Ishikawa (cell line): ENCODE results near the gene ARL8A.

Source experiments
- CEBPB ChIP-seq: IDR thresholded peaks from 2 replicates; pipeline ENCODE4 v1.6.1; 2012
- CREB1 ChIP-seq: IDR thresholded peaks from 2 replicates; pipeline ENCODE4 v1.6.1; 2012; ENCODE audit warnings: low read depth
- EGR1 ChIP-seq: IDR thresholded peaks from 2 replicates; pipeline ENCODE4 v1.6.1; 2012
- EP300 ChIP-seq: IDR thresholded peaks from 2 replicates; pipeline ENCODE4 v1.6.1; 2012; ENCODE audit warnings: borderline replicate concordance
- FOXM1 ChIP-seq: IDR thresholded peaks from 2 replicates; pipeline ENCODE4 v1.6.1; 2012; ENCODE audit warnings: low read depth, borderline replicate concordance
- NFIC ChIP-seq: IDR thresholded peaks from 2 replicates; pipeline ENCODE4 v1.6.1; 2012
- RAD21 ChIP-seq: IDR thresholded peaks from 2 replicates; pipeline ENCODE4 v1.6.1; 2012; ENCODE audit warnings: low read depth
- TAF1 ChIP-seq: IDR thresholded peaks from 2 replicates; pipeline ENCODE4 v1.6.1; 2012; ENCODE audit warnings: low read depth, mild to moderate bottlenecking
- TCF12 ChIP-seq: IDR thresholded peaks from 2 replicates; pipeline ENCODE4 v1.6.1; 2012; ENCODE audit warnings: low read depth
- TEAD4 ChIP-seq: IDR thresholded peaks from 2 replicates; pipeline ENCODE4 v1.6.1; 2012
- YY1 ChIP-seq: IDR thresholded peaks from 2 replicates; pipeline ENCODE4 v1.6.1; 2012; ENCODE audit warnings: low read depth
- ZBTB7A ChIP-seq: IDR thresholded peaks from 2 replicates; pipeline ENCODE4 v1.6.1; 2012; ENCODE audit warnings: low read depth
- TF ChIP-seq, protein P1 (sequence below): IDR thresholded peaks from 2 replicates; pipeline ENCODE4 v1.6.1; 2012
- TF ChIP-seq, protein P2 (sequence below): IDR thresholded peaks from 2 replicates; pipeline ENCODE4 v1.6.1; 2012
- TF ChIP-seq, protein P3 (sequence below): IDR thresholded peaks from 2 replicates; pipeline ENCODE4 v1.6.1; 2012; ENCODE audit warnings: low read depth, mild to moderate bottlenecking

Gene ARL8A

DNA sequence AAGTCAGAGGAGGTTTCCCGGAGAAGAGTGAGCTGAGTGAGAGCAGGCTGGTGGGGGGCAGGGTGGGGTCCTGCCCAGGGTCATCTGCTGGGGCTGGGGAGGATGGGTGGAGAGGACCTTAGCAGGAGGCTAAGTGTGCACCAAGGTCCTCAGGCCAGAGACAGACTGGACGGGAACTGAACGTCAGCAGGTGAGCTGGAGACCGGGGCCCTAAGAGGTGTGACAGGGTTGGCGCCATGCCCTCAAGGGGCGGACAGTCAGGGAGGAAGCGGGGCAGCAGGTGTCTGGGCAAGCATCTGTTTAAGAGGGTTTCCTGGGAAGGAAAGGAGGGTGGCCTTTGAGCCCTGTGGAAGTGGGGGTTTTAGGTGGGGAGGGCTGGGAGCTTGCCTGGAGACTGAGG, 29.5 kb upstream of the ARL8A start:
- TF ChIP-seq, protein P1, sequence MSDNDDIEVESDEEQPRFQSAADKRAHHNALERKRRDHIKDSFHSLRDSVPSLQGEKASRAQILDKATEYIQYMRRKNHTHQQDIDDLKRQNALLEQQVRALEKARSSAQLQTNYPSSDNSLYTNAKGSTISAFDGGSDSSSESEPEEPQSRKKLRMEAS = no peak
- TF ChIP-seq, protein P2, sequence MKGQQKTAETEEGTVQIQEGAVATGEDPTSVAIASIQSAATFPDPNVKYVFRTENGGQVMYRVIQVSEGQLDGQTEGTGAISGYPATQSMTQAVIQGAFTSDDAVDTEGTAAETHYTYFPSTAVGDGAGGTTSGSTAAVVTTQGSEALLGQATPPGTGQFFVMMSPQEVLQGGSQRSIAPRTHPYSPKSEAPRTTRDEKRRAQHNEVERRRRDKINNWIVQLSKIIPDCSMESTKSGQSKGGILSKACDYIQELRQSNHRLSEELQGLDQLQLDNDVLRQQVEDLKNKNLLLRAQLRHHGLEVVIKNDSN = no peak
- TF ChIP-seq FOXM1 = no peak
- no peak for TF ChIP-seq NFIC
- TF ChIP-seq, protein P3, sequence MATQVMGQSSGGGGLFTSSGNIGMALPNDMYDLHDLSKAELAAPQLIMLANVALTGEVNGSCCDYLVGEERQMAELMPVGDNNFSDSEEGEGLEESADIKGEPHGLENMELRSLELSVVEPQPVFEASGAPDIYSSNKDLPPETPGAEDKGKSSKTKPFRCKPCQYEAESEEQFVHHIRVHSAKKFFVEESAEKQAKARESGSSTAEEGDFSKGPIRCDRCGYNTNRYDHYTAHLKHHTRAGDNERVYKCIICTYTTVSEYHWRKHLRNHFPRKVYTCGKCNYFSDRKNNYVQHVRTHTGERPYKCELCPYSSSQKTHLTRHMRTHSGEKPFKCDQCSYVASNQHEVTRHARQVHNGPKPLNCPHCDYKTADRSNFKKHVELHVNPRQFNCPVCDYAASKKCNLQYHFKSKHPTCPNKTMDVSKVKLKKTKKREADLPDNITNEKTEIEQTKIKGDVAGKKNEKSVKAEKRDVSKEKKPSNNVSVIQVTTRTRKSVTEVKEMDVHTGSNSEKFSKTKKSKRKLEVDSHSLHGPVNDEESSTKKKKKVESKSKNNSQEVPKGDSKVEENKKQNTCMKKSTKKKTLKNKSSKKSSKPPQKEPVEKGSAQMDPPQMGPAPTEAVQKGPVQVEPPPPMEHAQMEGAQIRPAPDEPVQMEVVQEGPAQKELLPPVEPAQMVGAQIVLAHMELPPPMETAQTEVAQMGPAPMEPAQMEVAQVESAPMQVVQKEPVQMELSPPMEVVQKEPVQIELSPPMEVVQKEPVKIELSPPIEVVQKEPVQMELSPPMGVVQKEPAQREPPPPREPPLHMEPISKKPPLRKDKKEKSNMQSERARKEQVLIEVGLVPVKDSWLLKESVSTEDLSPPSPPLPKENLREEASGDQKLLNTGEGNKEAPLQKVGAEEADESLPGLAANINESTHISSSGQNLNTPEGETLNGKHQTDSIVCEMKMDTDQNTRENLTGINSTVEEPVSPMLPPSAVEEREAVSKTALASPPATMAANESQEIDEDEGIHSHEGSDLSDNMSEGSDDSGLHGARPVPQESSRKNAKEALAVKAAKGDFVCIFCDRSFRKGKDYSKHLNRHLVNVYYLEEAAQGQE = no peak
- TF ChIP-seq EP300 = no peak

DNA sequence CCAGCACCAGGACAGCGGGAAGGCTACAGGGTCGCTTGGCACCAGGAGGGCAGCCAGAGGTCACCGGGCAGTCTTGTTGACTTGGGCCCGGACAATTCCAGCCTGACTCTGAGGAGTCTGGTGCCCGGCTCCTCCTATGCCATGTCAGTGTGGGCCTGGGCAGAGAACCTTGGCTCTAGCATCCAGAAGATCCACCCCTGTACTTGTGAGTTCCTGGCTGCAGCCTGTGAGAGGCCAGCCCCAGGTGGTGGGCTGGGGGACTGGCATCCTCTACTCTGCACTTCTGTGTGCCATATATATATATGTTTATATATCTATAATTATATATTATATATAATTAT, 27.4 kb upstream of the ARL8A start:
- no peak for TF ChIP-seq TCF12
- TF ChIP-seq EP300 = no peak
- no peak for TF ChIP-seq NFIC
- TF ChIP-seq, protein P1 = no peak
- no peak for TF ChIP-seq YY1
- no peak for TF ChIP-seq RAD21
- TF ChIP-seq TAF1 = no peak
- no peak for TF ChIP-seq CEBPB
- TF ChIP-seq TEAD4 = no peak
- no peak for TF ChIP-seq ZBTB7A
- no peak for TF ChIP-seq FOXM1
- TF ChIP-seq, protein P3 = no peak
- TF ChIP-seq, protein P2 = no peak
- TF ChIP-seq EGR1 = no peak

DNA sequence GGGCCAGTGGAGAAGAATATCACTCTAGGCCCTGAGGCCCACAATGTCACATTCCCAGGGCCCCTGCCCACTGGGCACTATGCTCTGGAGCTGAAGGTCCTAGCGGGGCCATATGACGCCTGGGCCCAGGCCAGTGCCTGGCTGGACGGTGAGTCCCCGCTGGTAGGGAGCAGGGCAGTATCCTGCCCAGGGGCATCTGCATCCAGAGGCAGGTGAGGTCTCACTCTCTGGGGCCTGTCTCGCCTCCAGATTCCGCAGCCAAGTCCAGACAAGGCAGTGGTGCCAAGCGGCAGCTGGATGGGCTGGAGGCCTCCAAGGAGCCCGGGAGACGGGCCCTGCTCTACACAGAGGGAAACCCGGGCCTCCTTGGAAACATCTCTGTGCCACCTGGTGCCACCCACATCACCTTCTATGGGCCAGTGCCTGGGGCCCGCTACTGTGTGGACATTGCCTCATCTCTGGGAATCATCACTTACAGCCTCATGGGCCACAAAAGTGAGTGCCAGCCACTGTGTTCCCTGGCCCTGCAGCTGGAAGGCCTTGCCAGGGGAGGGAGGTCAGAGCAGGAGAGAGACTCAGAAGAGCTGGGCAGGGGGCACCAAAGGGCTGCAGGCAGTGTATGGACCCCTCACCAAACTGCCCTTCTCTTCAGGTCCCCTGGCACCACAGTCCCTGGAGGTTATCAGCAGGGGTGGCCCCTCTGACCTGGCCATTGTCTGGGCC, 26.9 kb upstream of the ARL8A start:
- TF ChIP-seq, protein P1 = no peak
- TF ChIP-seq EP300 (no peak), TEAD4 (no peak), TAF1 (no peak), NFIC (no peak), CEBPB (no peak), TCF12 (no peak), CREB1 (no peak), EGR1 (no peak)
- TF ChIP-seq, protein P3 = no peak
- TF ChIP-seq, protein P2 = no peak

DNA sequence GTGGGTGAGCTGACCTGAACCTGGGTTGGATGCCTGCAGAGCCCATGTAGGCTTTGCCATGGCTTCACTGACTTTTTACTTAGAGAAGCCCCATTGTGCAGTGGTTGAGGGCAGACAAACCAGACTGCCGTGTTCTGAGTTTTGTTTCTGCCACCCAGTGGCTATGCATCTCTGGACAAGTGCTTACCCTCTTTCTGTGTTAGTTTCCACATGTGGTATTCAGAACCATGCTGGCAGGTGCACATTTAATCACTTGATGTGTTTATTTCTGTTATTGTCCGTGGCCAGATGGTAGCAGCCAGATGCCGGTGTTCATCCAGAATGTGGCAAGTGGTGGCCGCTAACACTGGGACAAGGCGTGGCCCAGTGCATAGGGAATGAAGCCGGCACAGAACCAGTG, 26.2 kb upstream of the ARL8A start:
- TF ChIP-seq NFIC (no peak), RAD21 (no peak), TEAD4 (no peak), EGR1 (no peak), TAF1 (no peak), EP300 (no peak), TCF12 (no peak), CEBPB (no peak), FOXM1 (no peak), ZBTB7A (no peak), CREB1 (no peak), YY1 (no peak)
- TF ChIP-seq, protein P2 = no peak
- TF ChIP-seq, protein P3 = no peak
- TF ChIP-seq, protein P1 = no peak
